Measurements from ENCODE around the gene WDR62. TPM values are rescaled to one million over a fixed set of nuclear protein-coding genes. Genes with fewer than 3 reads are reported as not detected.

WDR62 gene
- total and polyA plus RNA-seq, 7 donors, result 0.81 to 7.2 (median 2.6) TPM

- 88 to 97% (median 92%) methylated on average over 8 of the region's 8 CpGs for WGBS, 3 donors
- H3K4me1 ChIP-seq, result no peaks in the 10 kb centered on the region
- ATAC-seq, result no peak
- no peaks in the 10 kb centered on the region for H3K9me3 ChIP-seq
- H3K27ac ChIP-seq, result no peak overlapping the region
- DNase-seq, result no peak
- no peak for TF ChIP-seq CTCF (IDR thresholded peaks at IDR 0.05)
- intact Hi-C loops (cut with DNase I), result no loop called here
- no peaks in the 10 kb centered on the region for H3K27me3 ChIP-seq (ENCODE audit: insufficient read depth in 3 of 3, low read length in 2 of 3)
- no peak overlapping the region for H3K4me3 ChIP-seq
- no peaks in the 10 kb centered on the region for H3K36me3 ChIP-seq (ENCODE audit: insufficient read depth in 1 of 2, low read depth in 1 of 2)
These were observed 17.4 kb downstream of the WDR62 start for GRCh38 chr19:36072081-36072480.

GRCh38 chr19:36073121-36073876, 18.6 kb downstream of the WDR62 start:
- DNase-seq (no peak), ATAC-seq (no peak)
- 84 to 87% (median 86%) methylated on average over 10 of the region's 10 CpGs for WGBS, 3 donors
- no peaks in the 10 kb centered on the region for H3K4me1 ChIP-seq
- H3K27me3 ChIP-seq (ENCODE audit: insufficient read depth in 3 of 3, low read length in 2 of 3), result no peaks in the 10 kb centered on the region
- intact Hi-C loops (cut with DNase I), result no loop called here
- H3K36me3 ChIP-seq (ENCODE audit: insufficient read depth in 1 of 2, low read depth in 1 of 2), result no peaks in the 10 kb centered on the region
- H3K4me3 ChIP-seq, result no peak overlapping the region
- no peak for TF ChIP-seq CTCF (IDR thresholded peaks at IDR 0.05)
- H3K27ac ChIP-seq, result no peak overlapping the region
- no peaks in the 10 kb centered on the region for H3K9me3 ChIP-seq

- Histone ChIP-seq H3K4me3 (no peak overlapping the region), H3K27me3 (ENCODE audit: insufficient read depth in 3 of 3, low read length in 2 of 3) (no peaks in the 10 kb centered on the region), H3K4me1 (no peaks in the 10 kb centered on the region), H3K36me3 (ENCODE audit: insufficient read depth in 1 of 2, low read depth in 1 of 2) (no peaks in the 10 kb centered on the region), H3K9me3 (no peaks in the 10 kb centered on the region), H3K27ac (no peak overlapping the region)
- TF ChIP-seq CTCF (IDR thresholded peaks at IDR 0.05), result no peak
- 92 to 97% (median 95%) methylated on average over 3 of the region's 3 CpGs for WGBS, 3 donors
- intact Hi-C loops (cut with DNase I), result no loop called here
- ATAC-seq (no peak), DNase-seq (no peak)
These were observed 24.8 kb downstream of the WDR62 start for GRCh38 chr19:36079389-36079945.

- no peak for TF ChIP-seq CTCF (IDR thresholded peaks at IDR 0.05)
- Histone ChIP-seq H3K27me3 (ENCODE audit: insufficient read depth in 3 of 3, low read length in 2 of 3) (no peaks in the 10 kb centered on the region), H3K9me3 (no peaks in the 10 kb centered on the region), H3K4me3 (no peak overlapping the region), H3K36me3 (ENCODE audit: insufficient read depth in 1 of 2, low read depth in 1 of 2) (no peaks in the 10 kb centered on the region), H3K4me1 (no peaks in the 10 kb centered on the region), H3K27ac (no peak overlapping the region)
- intact Hi-C loops (cut with DNase I), result no loop called here
- DNase-seq (no peak), ATAC-seq (no peak)
- 70 to 94% (median 75%) methylated on average over 3 of the region's 3 CpGs for WGBS, 3 donors
These were observed 26.7 kb downstream of the WDR62 start for GRCh38 chr19:36081385-36081784.

All from psoas muscle (tissue), 8 donors.